GM18873 (cell line): ENCODE data around the gene PIGC.

Source experiments
- ATAC-seq: cut with Tn5 transposase; IDR thresholded peaks from one replicate; pipeline ENCODE4 v1.9.1; 2021; ENCODE audit warnings: mild to moderate bottlenecking, moderate library complexity, moderate number of reproducible peaks; ENCODE audit not compliant: unreplicated experiment, low FRiP score

Gene PIGC

DNA sequence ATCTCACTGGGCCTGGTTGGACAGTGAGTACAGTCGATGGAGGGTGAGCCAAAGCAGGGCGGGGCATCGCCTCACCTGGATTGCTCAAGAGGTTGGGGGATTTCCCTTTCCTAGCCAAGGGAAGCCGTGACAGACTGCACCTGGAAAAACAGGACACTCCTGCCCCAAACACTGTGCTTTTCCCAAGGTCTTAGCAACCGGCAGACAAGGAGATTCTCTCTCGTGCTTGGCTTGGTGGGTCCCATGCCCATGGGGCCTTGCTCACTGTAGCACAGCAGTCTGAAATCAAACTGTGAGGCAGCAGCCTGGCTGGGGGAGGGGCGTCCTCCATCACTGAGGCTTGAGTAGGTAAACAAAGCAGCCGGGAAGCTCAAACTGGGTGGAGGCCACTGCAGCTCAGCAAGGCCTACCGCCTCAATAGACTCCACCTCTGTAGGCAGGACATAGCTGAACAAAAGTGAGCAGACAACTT, 12.1 kb downstream of the PIGC start:
- ATAC-seq = no peak

DNA sequence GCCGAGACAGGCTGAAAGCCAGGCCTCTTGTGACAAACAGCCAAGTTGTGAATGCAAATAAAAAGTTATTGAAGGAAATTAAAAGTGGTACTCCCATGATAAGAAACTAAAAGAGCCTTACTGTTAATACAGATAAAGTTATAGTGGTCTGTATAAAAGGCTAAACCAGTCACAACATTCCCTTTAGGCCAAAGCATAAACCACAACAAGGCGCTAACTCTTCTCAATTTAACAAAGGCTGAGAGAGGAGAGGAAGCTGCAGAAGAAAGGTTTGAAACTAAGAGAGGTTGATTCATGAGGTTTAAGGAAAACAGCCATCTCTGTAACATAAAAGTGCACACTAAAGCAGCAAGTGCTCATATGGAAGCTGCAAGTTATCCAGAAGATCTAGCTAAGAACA, 12.7 kb downstream of the PIGC start:
- ATAC-seq = no peak

DNA sequence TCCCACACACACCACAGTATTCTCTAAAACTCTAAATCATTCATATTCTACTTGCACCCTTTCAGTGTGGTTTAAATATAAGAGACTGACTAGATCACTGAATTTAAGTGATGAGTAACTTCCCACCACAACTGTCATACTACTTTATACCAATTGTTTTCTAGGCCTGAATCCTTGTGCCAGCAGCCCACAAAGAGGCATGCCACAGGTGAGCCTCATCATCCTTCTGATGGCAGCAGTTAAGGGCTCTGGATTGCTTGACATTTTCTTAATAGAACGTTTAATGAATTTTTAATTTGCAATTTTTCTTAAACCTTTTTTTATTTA, 13.8 kb downstream of the PIGC start:
- ATAC-seq = no peak

DNA sequence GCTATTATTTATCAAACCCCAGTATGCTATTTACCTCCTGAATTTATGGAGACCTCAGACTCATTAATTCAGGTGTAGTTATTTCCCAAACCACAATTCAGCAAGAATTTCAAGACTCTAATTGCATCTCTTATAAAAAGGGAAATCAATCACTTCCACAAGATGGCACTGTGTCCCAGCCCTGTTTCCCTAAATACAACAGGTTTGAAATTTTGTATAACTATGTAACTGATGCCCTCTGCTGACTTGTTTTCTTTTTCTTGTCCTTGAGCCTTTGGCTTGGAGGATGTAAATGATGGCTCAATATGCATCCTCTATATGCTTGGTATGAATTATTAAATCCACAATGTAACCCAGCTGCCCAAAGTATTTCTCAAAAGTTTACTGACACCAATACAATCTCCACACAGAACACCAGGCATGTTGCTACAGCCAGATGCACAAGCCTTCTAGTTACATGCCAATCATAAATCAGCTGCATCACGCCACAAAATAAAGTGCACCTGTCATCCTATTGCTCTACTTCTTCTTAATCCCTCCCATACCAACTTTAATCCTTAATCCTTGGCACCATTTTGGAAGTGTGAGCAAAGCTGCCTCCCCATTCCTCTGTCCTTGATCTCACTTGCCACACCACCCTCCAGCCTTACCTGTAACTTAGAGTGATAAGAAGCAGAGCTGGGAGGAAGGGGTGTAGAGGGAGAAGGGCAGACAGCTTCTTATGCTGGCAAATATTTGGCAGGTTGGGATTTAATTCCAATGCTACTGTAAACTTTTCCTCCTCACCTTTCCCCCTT, 14.3 kb downstream of the PIGC start:
- ATAC-seq = no peak

DNA sequence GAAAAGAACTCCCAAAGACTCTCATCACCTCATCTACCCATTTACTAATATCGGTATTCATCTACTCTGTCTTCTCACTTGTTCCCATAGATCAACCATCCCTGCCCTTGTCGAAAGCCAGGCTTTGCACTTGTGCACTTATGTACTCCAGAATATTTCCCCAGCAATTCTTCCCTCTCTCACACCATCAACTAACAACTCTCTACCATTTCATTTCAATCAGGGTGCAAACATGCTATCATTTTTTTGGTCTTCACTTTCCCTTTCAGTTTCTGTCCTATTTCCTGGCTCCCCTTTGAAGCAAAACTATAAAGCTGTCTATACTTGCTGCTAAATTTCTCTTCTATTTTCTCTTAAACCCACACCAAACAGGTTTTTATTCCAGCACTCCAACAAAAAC, 16.7 kb downstream of the PIGC start:
- no peak for ATAC-seq

DNA sequence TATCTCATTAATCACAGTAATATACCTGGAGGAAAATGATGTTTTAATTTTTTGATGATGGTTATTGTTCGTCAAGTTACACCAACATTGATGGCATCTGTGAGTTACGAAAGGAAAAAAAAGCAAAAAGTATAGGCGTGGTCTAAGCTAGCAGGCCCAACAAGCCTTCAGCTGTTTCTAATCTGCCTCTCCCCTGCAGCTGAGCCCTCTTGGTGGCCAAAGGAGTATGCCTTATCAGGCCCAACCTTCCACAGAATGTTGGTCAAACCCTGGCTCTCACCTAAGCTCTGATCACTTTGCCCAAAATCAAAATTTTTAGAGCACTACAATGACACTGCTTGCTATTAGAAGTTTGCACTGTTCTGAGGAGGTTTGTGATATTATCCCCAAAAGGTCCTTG, 18.5 kb downstream of the PIGC start:
- no peak for ATAC-seq

DNA sequence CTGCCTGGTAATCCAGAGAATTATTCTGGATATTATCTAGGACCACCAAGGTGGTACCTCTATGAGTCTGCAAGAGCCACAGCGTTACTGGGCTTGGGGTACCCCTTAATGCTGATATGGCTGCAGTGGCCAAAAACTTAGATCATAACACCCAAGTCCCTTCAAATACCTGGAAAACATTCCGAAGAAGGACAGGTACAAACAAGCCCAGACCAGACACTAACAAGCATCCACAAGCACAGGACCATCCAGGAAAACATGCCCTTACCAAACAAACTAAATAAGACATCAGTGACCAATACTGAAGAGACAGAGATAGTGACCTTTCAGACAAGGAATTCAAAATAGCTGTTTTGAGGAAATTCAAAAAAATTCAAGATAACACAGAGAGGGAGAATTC, 20.5 kb downstream of the PIGC start:
- no peak for ATAC-seq

DNA sequence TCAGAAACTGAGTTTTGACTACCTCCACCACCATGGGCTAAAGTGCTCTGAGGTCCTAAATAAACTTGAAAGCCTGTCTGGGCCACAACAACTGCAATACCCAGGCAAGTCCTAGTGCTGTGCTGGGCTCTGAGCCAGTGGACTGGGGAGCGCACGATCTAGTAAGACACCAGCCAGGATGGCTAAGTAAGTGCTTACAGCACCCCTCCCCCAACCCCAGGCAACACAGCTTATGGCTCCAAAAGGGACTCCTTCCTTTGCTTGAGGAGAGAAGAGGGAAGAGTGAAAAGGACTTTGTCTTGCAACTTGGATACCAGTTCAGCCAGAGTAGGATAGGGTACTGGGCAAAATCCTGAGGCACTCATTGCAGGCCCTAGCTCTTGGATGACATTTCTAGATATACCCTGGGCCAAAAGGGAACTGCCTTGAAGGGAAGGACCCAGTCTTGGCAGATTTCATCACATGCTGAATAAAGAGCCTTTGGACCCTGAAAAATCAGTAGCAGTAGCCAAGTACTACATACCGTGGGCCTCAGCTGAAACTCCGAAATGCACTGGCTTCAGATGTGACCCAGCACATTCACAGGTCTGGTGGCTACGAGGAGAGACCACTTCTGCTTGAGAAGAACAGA, 21.8 kb downstream of the PIGC start:
- no peak for ATAC-seq

DNA sequence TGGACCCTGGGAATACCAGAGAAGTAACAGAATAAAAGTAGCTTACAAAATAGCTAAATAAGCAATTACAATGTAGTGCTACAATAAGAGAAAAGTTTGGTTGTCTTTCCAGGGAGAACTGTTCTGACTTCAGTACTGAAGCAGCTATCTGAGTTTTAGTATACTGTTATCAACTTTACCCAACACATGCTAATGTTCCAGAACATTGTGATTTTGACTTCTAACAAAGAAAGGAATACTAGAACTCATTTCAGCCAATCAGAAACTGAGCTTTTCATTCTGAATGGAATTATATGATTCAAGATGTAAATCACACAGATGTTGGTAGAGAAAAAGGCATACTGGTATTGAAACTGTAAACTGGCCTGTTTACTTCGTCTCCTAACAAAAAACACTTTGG, 23.5 kb downstream of the PIGC start, which contains the start of gene C1orf105:
TSS of gene C1orf105 (plus strand) at position 301 of the 400 bp plus-strand sequence. CDS start 201 bp downstream, outside the sequence.
- ATAC-seq = no peak

DNA sequence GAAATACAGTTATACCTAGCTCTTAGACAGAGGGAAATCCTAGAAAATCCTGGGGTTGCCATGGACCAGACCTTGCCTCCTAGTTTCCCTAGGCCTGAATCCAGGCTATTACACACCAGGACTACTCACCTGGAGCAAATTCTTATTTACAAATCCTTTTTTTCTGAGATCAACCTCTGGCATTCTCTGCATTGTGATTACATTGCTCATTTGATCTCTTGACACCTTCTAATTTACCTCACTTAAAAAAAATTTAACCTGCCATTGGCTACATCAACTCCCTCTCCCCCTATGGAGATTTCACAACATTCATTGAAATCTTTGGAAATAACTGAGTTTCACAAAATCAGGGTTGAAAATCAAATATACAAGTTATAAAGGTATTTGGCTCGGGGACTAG, 26.3 kb downstream of the PIGC start:
- ATAC-seq = no peak

DNA sequence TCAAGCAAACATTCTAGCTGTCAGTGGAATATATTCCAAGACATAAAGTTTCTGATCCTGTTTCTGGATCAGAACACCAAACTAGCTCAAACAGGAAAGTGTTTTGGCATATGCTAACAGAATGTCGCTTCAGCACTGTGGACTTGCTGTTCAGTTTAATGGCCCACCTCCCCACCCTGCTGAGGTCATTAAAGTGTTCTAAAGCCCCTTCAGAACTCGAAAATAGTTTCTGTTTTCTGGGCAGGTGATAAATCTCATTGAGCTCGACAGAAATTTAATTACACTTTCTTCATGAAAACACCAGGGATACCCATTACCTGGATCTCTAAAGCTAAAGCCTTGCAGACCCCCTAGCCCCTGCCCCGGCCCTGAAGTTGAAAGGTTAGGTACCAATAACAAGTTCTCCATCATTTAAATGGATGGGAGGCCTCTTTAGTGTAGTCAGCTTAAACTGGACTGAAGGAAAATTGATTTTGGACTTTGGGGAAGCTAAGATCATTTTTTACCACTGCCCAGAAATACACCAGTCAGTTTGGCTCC, 27.3 kb downstream of the PIGC start:
- ATAC-seq = no peak

DNA sequence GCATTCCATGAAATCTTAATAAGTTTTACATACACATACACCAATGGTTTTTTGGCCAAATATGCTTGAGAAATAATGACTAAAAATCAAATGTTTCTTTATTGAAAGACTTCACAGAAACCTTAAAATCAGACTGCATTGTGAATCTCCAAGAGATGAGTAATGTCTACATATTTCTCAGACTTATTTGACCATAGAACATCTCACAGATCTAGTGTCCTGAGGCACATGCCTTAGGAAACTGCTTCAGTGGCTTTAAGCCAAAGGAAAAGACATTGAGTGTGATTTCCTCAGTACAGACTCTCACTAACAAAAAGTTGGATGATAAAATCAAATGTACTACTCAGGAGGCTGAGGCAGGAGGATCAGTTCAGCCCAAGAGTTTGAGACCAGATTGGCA, 29.5 kb downstream of the PIGC start:
- ATAC-seq = no peak

DNA sequence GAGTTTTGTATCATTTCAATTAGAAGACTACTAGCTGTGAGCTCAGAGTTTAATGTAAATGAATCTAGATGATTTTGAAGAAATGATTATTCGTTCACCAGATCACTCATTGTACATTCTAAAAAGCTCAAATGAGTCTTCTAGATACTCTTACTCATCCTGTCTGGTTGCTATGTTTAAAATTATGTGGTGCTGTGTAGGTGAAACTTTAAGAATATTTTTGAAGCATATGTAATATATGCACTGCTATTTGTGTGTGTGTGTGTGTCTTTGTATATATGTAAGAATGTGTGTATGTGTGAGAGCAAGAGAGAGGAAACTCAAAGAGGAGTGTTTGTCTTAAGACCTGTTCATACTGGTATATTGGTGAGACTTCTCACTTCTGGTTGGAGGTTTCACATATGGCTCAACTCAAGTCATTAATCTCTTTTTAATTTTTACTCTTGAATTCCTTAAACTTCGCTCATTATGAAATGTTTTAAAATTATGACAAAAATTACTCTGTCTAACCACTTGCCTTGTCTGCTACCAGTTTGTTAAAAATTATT, 32.0 kb downstream of the PIGC start:
- no peak for ATAC-seq

DNA sequence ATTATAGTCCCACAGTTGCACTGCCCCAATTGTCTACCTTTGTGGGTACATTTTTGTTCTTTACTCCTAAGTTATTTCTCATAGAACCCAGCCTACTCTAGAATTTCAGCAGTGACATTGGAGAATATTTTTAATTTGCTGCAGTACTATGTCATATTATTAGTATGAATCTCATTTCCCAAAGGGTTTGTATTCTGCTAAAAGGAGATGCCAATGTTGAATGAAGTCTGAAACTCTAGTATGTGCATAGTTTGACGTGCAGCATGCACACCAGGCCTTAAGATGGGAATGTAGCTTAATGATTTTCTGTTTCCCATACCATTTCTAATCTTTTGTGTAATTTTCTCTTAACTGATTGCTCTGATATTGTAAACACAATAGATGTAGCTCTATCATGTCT, 33.8 kb downstream of the PIGC start:
- ATAC-seq = no peak

DNA sequence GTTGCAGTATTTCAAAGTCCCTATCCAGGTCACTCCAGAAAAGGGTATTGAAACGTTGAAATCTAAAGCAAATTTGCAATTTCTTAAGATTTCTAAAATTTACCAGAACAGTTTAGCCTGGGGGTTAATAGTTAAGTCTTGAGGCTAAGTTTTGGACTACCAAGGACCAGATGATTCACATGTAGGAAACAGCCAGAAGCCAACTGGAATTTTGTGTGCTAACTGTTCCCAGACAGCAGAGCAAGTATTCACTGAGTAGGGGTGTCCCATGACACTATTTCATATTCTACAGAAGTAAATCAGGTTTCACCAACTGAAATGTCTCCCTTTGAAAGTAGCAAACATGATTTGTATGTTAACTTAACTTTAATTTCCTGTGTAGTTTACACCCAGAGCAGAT, 34.9 kb downstream of the PIGC start:
- ATAC-seq = no peak

DNA sequence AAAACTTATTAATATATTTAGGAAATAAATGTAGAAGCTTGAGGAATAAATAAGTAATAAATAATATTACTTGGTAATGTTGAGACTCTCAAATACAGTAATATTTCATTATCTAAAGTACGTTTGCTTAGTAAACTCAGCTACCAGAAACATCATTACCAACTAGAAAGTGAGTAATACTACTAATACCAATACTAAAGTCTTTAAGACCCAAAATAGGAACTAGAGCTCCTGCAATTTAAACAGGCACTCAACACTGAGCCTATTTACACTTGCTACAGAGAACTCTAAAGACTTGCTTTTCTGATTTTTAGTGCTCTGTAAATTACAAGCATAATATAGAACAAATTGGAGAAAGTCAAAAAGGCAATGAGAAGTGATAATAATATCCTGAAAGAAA, 36.9 kb downstream of the PIGC start:
- no peak for ATAC-seq

DNA sequence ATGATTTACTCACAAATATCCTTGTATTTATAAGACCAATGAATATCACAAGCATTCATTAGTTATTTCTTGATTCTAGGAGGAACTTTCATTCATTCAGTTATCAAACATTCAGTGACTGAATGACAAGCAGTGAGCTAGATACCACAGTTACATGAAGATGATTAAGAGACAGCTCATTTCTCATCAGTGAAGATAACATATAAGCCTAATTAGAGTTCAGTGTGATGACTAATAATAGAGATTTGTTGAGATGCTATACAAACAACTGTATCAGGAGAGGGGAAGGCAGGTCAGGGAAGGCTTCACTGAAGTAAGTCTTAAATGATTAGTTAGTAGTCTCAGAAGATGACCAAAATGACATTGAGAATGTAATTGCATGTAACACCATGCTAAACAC, 38.0 kb downstream of the PIGC start:
- no peak for ATAC-seq

DNA sequence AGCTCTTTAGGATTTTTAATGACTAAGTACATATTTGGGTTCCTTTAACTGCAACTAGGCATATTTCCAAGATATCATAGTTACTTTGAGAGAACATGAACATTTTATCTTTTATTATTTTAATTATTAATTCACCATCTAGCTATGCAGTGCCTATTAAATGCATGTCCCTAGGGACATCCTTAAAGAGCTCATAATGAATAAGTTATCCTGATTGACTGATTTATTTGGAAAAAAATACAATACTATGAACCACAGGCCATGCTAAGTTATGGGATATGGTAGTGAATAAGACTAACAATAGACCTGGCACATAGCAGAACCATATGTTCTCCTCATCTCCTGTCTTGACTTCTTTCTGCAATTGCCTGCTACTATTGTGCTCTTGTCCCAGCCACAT, 39.7 kb downstream of the PIGC start:
- ATAC-seq = no peak

DNA sequence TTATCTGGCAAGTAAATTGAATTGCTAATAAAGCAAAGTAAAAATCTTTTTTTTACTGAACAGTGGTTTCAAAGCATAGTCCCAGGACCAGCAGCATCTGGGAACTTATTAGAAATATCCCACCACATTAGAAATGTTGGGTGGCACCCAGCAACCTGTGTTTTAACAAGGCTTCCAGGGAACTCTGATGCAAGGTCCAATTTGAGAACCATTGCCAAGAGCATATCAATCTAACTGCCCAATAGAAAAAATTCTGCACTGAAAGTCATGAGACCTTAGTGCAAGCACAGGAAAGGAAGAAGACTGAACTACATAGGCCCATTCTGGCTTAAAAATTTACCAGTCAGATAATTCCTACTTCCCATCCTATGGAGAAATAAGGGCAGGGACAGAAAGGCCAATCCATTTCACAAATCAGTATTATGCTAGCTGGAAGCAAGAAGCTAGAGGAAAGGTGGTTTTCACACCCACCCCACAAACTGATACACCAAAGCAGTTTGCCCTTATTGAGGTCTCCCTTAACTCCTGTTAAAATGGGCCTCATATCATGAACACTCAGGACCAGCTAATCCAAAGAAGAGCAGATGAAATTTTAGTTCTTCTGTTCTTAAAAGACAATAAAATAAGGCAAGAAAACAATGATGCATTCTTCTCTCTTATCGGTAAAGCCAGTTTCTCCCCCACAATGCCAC, 40.8 kb downstream of the PIGC start:
- no peak for ATAC-seq

DNA sequence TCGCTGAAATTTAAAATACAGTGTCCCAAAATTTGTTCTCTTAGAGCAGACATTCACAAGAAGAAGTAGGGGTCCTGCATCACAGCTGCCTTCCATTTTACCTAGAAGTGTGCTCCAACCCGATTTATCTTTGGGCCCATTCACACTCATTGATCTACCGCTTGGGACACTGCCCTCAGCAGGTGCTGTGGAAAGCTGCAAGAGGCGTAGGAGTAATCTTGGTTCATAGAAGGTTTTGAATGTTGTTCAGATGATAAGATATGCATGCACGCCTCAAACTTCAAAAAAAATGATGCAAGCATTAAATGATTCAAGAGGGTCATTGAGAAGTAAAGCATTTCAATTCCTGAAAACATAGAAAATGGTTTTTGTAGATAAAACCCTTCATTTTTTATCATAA, 42.0 kb downstream of the PIGC start:
- ATAC-seq = no peak

DNA sequence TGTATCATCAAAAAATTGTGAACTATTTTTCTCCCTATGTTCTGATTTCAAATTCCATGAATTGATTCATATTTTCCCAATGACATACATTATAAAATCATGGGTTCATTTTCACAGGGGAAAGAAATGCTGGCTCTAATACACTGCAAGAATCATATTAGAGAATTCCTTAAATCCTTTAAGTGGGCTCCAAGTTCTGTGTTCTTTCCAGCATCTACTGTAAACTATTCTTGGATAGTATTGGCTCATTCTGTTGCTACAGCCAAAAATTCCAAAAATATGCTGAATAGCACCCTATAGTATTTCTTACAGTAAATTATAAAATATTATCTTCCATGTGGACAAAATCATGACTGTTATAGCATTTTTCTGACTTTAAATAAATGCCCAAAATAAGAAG, 42.4 kb downstream of the PIGC start:
- ATAC-seq = no peak
